GM19463 (cell line): ENCODE results near the gene WWOX.

Experiments
- ATAC-seq: cut with Tn5 transposase; IDR thresholded peaks from one replicate; pipeline ENCODE4 v1.9.1; 2021; ENCODE audit warnings: mild to moderate bottlenecking, moderate library complexity; ENCODE audit not compliant: unreplicated experiment

Gene WWOX

GRCh38 chr16:78866521-78866920, 767.1 kb downstream of the WWOX start:
- no peak for ATAC-seq

GRCh38 chr16:78869492-78869891, 770.0 kb downstream of the WWOX start:
- ATAC-seq = no peak

GRCh38 chr16:78871241-78871640, 771.8 kb downstream of the WWOX start:
- ATAC-seq = no peak

GRCh38 chr16:78876671-78877070, 777.2 kb downstream of the WWOX start:
- ATAC-seq = no peak

GRCh38 chr16:78877114-78877655, 777.7 kb downstream of the WWOX start:
- no peak for ATAC-seq

GRCh38 chr16:78878570-78878969, 779.1 kb downstream of the WWOX start:
- ATAC-seq = no peak

GRCh38 chr16:78879011-78879410, 779.6 kb downstream of the WWOX start:
- ATAC-seq = no peak

- no peak for ATAC-seq
Measured at GRCh38 chr16:78882150-78882549, 782.7 kb downstream of the WWOX start.

GRCh38 chr16:78882751-78883150, 783.3 kb downstream of the WWOX start:
- no peak for ATAC-seq

- ATAC-seq = no peak
Measured at GRCh38 chr16:78884204-78884603, 784.8 kb downstream of the WWOX start.

- no peak for ATAC-seq
Measured at GRCh38 chr16:78889346-78889745, 789.9 kb downstream of the WWOX start.

- ATAC-seq = no peak
Measured at GRCh38 chr16:78890373-78890895, 791.0 kb downstream of the WWOX start.

GRCh38 chr16:78892951-78893733, 793.7 kb downstream of the WWOX start:
- no peak for ATAC-seq

- ATAC-seq = no peak
Measured at GRCh38 chr16:78894886-78895285, 795.4 kb downstream of the WWOX start.

- no peak for ATAC-seq
Measured at GRCh38 chr16:78895681-78896080, 796.2 kb downstream of the WWOX start.

GRCh38 chr16:78896280-78896679, 796.8 kb downstream of the WWOX start:
- ATAC-seq = no peak

GRCh38 chr16:78897299-78897698, 797.8 kb downstream of the WWOX start:
- no peak for ATAC-seq

GRCh38 chr16:78900044-78900811, 800.8 kb downstream of the WWOX start:
- ATAC-seq = no peak

- no peak for ATAC-seq
Measured at GRCh38 chr16:78900966-78901365, 801.5 kb downstream of the WWOX start.

GRCh38 chr16:78902321-78902720, 802.9 kb downstream of the WWOX start:
- no peak for ATAC-seq

- ATAC-seq = no peak
Measured at GRCh38 chr16:78903237-78903636, 803.8 kb downstream of the WWOX start.

GRCh38 chr16:78903843-78904242, 804.4 kb downstream of the WWOX start:
- ATAC-seq = no peak
